Measurements from ENCODE around the gene TNP2.
A peak's percentile ranks its signal among the peaks of the same experiment; 100 is the strongest.
"Not testable (repeated sequence)": the region's sequence is repeated elsewhere in the genome, so short reads cannot be mapped to it uniquely, and the experiment has no call there.

The TNP2 gene

DNA sequence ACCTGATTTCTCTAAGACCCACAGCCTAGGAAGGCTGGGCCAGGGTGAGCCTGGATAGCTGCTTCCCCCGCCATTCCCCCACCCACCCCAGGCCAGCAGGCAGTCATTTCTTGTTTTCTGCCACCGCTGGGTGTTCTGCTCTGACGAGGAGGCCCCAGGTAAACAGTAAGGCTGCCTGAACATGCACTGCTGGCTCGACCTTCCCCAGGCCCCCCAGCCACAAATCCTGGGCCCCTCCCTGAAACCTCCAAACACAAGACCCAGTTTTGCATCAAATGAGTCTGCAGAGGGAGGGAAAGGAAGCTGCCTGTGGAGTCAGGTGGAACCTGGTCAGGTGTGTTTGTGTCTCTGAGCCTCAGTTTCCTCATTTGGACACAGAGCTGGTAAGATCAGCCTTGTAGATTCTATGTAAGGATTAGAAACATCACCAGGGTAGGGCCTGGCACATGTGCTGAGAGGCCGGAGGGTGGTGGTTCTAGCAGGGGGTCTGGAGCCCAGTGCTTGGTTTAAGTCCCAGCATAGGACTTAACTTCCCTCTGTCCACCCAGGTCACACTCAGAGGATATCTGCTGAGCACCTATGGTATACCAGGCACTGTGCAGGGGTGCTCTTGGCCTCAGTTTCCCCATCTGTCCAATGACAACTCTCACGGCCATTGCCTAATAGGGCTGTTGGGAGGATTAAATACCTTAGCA lies 30.9 kb upstream of the TNP2 start:
- DNase-seq = no peak

DNA sequence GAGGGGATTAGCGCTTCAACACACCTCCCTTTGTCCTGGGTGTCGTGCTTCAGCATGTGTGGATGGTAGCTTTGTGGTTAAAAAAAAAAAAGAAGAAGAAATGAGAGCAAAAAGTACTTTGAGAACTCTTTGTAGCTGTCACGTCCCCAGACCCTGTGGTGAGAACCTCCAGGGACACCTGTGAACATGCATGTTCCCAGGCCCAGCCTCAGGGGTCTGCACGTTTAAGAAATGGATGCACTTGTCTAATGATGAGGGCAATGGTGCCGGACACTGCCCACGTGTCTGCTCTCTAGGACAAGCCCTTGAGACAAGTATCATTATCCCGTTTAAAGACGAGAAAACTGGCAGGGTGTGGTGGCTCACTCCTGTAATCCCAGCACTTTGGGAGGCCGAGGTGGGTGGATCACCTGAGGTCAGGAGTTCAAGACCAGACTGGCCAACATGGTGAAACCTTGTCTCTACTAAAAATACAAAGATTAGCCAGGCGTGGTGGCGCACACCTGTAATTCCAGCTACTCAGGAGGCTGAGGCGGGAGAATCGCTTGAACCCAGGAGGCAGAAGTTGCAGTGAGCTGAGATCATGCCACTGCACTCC lies 29.9 kb upstream of the TNP2 start:
- not testable (repeated sequence) for DNase-seq

DNA sequence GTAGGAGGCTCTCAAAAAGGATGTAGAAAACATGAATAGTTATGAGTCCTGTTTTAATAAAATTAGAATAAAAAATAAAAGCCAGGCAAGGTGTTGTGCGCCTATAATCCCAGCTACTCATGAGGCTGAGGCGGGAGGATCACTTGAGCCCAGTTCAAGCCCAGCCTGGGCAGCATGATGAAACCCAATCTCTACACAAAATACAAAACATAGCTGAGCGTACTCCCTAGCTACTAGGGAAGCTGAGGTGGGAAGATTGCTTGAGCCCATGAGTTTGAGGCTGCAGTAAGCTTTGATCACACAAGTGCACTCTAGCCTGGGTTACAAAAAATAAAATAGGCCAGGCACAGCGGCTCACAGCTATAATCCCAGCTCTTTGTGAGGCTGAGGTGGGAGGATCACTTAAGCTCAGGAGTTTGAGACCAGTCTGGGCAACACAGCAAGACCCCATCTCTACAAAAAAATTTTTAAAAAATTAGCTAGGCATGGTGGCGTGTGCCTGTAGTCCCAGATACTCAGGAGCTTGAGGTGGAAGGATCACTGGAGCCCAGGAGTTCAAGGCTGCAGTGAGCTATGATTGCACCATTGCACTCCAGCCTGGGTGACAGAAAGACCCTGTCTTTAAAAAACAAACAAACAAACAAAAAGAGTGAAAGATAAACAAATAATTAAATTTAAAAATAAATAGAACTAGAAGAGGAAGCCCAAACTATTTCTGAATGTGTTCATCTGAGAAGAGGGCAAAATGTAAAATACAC lies 29.2 kb upstream of the TNP2 start:
- DNase-seq = no peak

DNA sequence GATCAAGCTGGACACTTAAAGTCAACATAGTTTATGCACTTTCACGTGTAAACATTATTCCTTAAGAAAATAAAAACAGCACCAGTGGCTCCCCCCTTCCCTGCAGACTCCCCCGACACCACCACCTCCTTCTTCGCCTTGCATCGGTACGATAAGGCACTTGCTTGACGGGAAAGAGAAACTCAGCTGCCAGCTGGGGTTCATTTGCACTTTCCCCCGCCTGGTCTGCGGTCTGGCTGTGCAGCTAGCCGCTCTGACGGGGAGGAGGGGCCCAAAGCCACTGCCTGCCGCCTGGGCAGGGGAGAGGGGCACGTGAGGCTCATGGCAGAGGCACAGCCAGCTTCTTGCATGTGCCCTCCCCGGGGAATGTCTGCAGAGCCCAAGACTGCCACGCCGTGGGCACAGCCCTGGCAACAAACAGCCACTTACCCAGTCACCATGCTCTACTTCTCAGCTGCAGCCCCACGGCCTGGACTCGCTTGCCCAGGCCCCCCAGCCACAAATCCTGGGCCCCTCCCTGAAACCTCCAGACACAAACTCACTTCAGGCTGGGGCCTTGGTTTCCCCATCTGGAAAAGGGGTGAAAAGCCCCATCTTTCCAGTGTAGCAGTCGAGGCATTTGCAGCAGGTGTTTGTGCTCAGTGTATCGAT lies 28.5 kb upstream of the TNP2 start:
- peak; percentile 96 for DNase-seq

DNA sequence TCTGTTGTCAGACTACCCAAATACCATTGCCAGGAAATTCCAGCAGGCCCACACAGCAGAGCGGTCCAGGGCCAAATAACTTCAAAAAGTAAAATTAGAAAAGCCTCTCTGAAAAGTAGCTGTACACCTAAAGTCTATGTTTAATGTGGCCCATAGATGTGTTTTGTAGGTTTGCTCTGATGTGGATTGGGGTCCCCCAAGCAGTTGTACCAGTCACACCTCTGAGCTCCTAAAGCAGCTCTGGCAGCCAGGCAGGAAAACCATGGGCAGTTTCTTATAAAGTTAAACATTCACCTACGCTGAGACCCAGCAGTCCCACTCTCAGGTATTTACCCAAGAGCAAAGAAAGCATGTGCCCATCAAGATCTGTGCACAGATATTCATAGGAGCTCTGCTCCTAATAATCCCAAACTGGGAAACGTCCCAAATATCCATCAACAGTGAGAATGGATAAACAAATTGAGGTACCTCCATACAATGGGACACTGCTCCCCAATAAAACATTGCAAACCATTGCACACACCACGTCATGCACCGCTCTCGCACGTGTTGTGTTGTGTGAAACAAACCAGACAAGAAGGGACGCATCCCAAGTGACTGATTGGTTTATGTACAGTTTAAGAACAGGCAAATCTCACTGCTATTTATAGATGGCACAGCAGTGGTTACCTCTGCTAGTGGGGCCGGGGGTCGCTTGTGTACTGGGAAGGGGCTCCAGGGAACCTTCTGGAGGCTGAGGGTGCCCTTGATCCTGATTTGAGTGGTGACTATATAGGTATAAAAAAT lies 27.8 kb upstream of the TNP2 start:
- no peak for DNase-seq

DNA sequence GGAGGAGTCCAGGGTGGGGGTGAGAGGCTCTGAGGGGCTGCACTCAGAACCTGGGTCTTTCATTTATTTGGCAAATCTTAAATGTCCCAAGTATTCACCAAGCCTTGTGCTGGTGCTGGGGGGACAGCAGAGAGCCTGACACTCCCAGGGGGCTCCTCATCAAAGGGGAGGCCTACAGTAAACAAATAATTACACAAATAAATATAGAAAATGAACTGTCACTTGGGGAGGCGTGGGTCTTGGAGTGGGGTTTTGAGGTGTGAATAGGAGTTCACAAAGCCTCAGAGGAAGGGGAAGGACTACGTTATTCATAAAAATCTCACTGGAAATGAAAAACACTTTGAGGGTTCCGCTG lies 27.2 kb upstream of the TNP2 start:
- no peak for DNase-seq

DNA sequence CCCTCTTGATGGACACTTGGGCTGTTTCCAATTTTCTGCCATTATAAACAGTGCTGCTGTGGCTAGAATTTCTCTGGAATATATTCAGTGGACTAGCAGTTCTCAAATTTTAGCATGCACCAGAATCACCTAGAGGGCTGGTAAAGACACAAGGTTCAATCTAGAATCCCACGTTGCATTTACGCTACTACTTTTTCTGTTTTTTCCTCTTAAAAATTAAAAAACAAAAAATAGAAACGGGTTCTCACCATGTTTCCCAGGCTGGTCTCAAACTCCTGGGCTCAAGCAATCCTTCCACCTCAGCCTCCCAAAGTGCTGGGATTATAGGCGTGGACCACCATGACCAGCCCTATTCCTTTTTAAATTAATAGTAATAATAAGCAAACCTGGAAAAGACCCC lies 26.5 kb upstream of the TNP2 start:
- DNase-seq = no peak

DNA sequence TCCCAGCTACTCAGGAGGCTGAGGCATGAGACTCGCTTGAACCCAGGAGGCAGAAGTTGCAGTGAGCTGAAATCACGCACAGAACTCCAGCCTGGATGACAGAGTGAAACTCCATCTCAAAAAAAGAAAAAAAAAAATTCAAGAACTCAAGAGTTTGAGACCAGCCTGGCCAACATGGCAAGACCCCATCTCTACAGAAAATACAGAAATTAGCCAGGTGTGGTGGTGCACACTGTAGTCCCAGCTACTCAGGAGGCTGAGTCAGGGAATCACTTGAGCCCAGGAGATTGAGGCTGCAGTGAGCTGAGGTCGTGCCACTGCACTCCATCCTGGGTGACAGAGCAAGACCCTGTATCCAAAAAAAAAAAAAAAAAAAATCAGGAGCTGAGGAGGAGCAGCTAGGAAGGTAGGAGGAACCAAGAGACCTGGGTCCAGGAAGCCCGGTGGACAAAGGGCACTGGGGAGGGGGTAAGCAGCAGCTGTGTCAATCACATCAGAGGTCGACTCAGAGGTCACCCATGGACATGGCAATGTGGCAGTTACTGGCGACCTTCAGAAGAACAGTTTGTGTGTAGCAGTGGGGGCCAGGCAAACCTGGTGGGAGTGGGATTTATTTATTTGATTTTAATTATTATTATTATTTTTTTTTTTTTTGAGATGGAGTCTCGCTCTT lies 23.1 kb upstream of the TNP2 start:
- DNase-seq = no peak

DNA sequence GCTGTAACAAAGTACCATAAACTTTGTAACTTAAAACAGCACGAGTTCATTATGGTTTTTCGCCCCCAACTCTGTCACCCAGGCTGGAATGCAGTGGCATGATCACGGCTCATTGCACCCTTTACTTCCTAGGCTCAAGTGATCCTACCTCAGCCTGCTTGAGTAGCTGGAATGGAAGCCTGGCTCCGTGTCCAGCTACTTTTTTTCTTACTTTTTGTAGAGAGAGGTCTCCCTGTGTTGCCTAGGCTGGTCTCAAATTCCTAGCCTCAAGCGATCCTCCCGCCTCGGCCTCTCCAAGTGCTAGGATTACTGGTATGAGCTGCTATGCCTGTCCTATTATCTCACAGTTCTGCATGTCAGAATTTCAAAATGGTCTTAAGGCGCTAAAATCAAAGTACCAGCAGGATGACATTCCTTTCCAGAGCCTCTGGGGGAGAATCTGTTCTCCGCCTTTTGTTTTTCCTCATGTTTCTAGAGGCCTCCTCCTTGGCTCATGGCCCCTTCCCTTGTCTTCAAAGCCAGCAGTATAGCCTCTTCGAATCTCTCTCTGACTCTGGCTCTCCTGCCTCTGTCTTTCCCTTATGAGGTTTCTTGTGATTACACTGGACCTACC lies 22.1 kb upstream of the TNP2 start:
- no peak for DNase-seq

DNA sequence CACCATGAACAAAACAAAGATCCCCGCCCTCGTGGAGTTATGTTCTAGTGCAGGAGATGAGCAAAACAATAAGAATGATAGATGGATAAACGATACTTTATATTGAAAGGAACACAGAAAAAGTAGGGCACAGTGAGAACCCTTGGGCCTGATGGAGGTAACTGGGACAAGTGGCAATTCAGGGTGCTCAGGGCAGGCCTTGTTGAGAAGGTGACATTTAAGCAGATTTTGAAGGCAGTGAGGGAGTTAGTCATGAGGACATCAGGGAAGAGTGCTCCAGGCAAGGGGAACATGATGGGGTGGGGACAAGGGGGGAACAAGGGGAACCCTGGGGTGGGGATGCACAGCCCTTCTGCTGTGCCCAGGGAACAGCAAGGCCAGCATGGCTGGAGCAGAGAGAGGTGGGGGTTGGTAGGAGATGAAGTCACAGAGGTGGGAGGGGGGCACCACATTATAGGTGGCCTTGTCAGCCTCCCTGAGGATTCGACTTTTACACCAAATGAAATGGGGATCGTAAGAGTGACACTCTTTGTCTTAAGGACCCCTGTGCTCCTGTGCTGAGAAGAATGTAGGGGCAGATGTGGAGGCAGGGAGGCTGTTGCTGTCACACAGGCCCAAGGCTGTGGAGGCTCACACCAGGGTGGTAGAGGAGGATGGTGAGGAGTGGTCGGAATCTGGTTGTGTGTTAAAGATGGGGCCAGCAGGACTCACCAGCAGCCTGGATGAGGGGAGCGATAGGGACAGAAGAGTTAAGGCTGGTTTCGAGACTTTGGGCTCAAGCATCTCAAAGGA lies 21.2 kb upstream of the TNP2 start:
- no peak for DNase-seq

DNA sequence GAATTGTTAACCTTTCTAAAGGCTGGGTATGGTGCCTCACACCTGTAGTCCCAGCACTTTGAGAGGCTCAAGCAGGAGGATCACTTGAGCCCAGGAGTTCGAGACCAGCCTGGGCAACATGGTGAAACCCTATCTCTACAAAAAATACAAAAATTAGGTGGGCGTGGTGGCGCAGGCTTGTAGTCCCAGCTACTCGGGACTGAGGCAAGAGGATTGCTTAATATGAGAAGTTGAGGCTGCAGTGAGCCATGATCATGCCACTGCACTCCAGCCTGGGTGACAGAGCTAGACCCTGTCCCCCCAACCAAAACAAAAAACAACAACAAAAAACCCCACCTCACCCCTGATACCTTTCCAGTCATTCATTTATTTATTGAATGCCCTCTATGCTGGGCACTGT lies 20.6 kb upstream of the TNP2 start:
- DNase-seq = not testable (repeated sequence)

DNA sequence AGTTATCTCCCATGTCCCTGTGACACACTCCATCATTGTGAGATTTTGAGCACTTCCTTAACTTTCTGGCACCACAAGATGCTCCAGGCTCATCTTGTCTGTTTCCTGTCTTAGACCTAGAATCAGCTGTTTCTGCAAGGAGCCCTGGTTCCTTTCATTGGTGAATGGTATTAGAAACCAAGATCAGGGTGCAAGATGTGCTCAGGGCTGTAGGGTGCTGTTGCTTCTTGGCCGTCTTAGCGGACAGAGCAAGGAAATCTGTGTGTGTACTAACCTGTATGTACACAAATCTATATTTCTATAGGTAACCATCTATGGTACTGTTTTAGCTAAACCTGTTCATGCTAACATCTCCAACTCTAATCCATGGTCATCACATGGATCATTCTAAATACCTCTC lies 20.1 kb upstream of the TNP2 start:
- DNase-seq = no peak

DNA sequence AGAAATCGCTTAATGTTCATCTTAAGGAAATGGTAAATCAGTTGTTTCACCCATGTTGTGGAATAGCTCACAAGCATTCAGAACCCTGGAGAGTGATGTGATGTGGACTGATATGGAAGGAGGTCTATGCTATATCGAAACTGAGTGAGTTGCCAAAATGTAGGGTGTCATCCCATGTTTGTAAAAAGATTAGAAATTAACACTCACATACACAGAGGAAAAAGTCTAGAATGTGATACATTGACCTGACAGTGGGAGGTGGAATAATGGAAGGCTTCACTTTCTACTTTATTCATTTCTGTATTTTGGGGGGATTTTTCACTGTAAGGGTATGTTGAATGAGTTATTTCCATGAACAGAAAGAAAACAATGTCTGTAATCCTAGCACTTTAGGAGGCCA lies 16.7 kb upstream of the TNP2 start:
- DNase-seq = no peak

DNA sequence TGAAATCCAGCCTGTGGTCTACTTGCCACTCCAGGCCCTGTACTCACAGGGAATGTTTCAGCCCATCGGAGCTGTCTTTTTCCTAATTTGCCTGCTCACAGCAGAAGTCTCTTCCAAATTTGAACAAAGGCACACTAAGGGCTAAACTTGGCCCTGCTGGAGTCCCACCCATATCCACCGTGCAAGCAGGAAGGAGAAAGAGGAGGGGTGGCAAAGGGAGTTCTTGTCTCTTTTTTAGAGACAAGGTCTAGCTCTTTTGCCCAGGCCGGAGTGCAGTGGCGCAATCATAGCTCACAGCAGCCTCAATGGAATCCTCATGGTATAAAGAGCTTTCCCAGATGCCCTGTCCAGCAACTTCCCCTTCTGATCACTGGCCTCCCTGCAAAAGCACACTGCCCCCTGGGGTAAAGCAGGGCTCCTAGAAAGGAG lies 14.7 kb upstream of the TNP2 start:
- no peak for DNase-seq

DNA sequence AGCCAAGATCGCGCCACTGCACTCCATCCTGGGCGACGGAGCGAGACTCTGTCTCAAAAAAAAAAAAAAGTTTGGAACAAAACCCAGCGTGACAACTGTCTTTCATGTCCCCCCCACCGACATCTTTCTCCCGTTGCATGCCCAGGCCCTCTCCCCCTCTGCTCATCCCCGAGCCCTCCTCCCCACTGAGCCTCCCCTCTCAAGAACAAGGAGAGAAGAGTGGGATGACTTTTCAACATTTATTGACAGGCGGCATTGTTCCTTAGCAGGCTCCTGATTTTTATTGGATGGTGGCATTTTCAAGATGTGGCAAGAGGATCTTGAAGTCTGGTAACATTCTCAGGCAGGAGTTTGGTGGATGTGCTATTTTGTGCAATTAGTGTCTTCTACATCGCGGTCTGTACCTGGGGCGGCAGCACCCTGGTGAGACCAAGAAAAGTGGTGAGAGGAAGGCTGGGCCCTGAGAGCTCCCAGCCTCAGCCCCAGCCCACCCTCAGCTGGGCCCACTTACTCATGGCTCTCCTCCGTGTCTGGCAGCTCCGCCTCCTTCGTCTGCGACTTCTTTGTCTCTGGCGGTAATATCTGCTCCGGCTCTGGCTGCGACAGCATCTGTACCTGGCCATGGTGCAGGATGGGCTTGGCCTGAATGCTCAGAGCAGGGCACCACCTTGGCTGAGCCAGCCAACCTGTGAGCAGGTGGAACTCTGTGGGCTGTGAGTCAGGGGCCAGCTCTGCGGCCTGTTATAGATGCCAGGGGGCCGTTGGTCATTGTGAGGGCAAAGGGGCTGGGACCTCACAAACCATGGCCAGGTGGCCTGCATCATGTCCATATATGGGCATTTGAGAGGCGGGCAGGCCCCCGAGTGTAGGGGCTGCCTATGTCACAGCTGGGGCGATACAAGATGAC lies 11.7 kb upstream of the TNP2 start, which contains the start of gene PRM1:
PRM1 (minus strand) TSS at position 715 of the 907 bp plus-strand sequence; CDS start at position 623, 92 bp downstream.
- no peak for DNase-seq

DNA sequence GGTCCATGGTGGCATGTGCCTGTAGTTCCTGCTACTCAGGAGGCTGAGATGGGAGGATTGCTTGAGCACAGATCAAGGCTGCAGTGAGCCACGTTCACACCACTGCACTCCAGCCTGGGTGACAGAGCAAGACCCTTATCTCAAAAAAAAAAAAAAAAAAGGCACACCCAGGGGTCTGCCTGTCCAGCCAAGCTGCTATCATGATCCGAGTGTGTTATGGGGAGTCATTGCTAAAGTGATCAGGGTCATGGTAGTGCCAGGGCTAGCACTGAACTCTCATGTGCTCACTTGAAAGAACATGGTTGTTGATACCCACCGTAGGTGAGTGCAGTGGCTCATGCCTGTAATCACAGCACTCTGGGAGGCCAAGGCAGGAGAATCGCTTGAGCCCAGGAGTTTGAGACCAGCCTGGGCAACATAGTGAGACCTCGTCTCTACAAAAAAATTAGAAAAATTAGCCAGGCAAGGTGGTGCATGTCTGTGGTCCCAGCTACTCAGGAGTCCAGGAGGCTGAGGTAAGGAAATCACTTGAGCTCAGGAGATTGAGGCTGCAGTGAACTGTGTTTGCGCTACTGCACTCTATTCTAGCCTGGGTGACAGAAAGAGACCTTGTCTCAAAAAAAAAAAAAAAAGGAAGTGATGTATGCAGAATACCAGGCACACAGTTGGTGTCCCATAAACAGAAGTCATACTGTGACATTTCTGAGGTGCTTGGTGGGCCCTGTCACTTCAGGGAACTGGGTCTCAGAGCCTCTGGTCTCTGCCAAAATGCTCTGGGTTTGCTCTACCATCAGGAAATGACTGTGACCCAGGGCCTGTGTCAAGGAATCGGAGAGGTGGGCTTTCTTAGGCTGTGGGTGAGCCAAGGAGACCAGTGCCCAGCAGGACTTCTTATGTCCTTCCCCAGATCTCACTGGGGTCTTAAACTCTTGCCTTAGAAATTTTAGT lies 9.8 kb upstream of the TNP2 start:
- DNase-seq = no peak

DNA sequence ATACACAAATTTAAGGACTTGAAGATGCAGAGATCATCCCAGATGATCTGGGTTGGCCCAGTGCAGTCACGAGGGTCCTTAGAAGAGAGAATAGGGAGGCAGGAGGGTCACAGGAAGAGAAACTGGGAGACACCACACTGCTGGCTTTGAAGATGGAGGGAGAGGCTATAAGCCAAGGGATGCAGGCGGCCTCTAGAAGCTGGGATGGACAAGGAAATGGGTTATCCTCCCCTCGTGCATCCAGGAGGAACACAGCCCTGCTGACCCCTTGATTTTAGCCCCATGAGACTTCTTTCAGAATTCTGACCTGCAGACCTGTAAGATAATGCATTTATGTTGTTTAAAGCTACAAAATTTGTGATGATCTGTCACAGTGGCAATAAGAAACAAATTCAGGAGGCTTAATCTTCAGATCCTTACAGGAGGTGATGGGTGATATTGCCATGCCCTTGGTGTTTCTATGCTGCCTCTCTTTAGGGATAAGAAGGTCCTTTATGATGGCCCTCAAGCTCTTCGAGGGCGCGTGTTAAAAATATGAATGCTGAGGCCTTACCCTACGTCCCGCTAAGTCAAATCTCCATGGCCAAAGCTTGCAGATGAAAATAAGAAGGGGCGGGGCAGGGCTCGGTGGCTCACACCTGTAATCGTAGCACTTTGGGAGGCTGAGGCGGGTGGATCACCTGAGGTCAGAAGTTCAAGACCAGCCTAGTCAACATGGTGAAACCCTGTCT lies 8.6 kb upstream of the TNP2 start:
- DNase-seq = no peak
